ENCODE data around the gene CHST1.

The CHST1 gene

DNA sequence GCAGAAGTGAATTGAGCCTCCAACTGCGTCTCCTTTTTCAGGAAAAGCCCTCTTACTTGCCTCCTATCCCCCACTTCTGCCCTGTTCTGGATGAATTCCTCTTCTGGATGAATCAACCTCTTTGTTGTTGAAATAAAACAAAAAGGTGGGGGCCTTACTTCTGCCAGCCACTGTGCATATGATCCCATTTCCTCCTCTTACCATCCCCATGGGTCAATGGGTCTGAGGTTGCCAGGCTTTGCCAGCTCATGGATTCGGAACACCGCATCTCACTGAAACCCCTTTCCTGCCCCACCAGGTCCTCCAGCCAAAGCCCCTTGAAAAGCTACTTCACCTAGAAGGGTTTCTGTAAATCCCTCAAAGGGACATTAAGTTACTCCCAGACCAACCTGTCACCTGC lies 3.7 kb upstream of the CHST1 start:
- Histone ChIP-seq H2AFZ (ENCODE audit: low read length) (no peak overlapping the region), H3K4me1 (ENCODE audit: insufficient read depth, low read length, severe bottlenecking) (no peaks in the 10 kb centered on the region), H4K20me1 (ENCODE audit: insufficient read depth, low read length) (no peaks in the 10 kb centered on the region), H3F3A (ENCODE audit: insufficient read depth, low read length) (no peaks in the 10 kb centered on the region), H3K27ac (ENCODE audit: low read depth, low read length, poor library complexity, severe bottlenecking) (no peak overlapping the region), H3K79me2 (ENCODE audit: insufficient read depth, low read length) (no peaks in the 10 kb centered on the region), H3K9me2 (ENCODE audit: low read depth, low read length) (no peaks in the 10 kb centered on the region), H3K4me3 (ENCODE audit: low read depth, low read length, poor library complexity, severe bottlenecking) (no peak overlapping the region), H3K9ac (ENCODE audit: low read length) (no peak overlapping the region), H3K9me3 (ENCODE audit: low read length) (no peaks in the 10 kb centered on the region), H3K27me3 (ENCODE audit: insufficient read depth, low read length) (peaks cover 12% of the 10 kb centered on the region; the same call in 1 of the 2 replicates), H3K4me2 (ENCODE audit: low read length) (no peak overlapping the region), H3K36me3 (ENCODE audit: insufficient read depth, low read length) (no peaks in the 10 kb centered on the region)
- no peak for TF ChIP-seq EZH2 (IDR thresholded peaks at IDR 0.05; ENCODE audit: borderline replicate concordance, low read length)
- TF ChIP-seq, protein P1, sequence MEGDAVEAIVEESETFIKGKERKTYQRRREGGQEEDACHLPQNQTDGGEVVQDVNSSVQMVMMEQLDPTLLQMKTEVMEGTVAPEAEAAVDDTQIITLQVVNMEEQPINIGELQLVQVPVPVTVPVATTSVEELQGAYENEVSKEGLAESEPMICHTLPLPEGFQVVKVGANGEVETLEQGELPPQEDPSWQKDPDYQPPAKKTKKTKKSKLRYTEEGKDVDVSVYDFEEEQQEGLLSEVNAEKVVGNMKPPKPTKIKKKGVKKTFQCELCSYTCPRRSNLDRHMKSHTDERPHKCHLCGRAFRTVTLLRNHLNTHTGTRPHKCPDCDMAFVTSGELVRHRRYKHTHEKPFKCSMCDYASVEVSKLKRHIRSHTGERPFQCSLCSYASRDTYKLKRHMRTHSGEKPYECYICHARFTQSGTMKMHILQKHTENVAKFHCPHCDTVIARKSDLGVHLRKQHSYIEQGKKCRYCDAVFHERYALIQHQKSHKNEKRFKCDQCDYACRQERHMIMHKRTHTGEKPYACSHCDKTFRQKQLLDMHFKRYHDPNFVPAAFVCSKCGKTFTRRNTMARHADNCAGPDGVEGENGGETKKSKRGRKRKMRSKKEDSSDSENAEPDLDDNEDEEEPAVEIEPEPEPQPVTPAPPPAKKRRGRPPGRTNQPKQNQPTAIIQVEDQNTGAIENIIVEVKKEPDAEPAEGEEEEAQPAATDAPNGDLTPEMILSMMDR (IDR thresholded peaks at IDR 0.05; ENCODE audit: low read length), result no peak

DNA sequence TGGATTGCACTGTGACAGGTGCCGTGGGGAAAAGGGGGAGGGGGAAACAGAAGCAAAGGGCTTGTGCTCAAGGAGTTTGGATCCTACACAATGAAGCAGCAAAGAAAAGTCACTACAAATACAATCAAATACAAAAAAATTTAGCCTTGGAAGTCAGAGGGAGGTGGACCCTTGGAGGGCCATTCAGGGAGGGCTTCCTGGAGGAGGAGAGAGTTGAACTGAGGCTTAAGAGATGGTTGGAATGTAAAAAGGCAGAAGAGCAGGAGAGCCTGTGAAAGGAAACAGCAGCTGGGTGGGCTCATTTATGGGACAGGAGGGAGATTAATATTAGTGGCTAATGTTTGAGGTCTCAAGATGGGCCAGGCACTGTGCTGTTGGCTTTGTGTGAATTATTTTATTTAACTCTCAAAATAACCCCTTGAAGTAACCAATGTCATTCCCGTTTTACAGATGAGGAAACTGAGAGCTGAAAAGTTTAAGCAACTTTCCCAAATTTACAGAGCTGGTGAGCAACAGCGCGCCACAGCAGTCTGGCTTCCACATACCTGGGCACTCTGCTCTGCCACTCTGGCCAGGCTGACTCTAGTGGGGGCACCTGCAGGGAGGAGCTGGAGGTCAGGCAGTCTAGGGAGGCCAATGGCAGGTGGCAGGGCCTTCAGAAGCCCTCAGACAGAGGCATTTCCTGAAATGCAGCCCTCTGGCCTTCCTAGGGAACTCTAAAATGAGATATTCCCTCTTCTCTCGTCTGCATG lies 2.7 kb upstream of the CHST1 start:
- H3K27ac ChIP-seq (ENCODE audit: low read depth, low read length, poor library complexity, severe bottlenecking), result no peak overlapping the region
- H4K20me1 ChIP-seq (ENCODE audit: insufficient read depth, low read length), result no peaks in the 10 kb centered on the region
- no peaks in the 10 kb centered on the region for H3K36me3 ChIP-seq (ENCODE audit: insufficient read depth, low read length)
- H3K4me1 ChIP-seq (ENCODE audit: insufficient read depth, low read length, severe bottlenecking), result no peaks in the 10 kb centered on the region
- no peak overlapping the region for H2AFZ ChIP-seq (ENCODE audit: low read length)
- no peaks in the 10 kb centered on the region for H3K9me2 ChIP-seq (ENCODE audit: low read depth, low read length)
- peaks cover 12% of the 10 kb centered on the region; the same call in 1 of the 2 replicates for H3K27me3 ChIP-seq (ENCODE audit: insufficient read depth, low read length)
- H3K9me3 ChIP-seq (ENCODE audit: low read length), result no peaks in the 10 kb centered on the region
- H3K9ac ChIP-seq (ENCODE audit: low read length), result no peak overlapping the region
- H3F3A ChIP-seq (ENCODE audit: insufficient read depth, low read length), result no peaks in the 10 kb centered on the region
- TF ChIP-seq, protein P1 (IDR thresholded peaks at IDR 0.05; ENCODE audit: low read length), result no peak
- TF ChIP-seq EZH2 (IDR thresholded peaks at IDR 0.05; ENCODE audit: borderline replicate concordance, low read length), result no peak
- H3K4me3 ChIP-seq (ENCODE audit: low read depth, low read length, poor library complexity, severe bottlenecking), result no peak overlapping the region
- H3K79me2 ChIP-seq (ENCODE audit: insufficient read depth, low read length), result no peaks in the 10 kb centered on the region
- H3K4me2 ChIP-seq (ENCODE audit: low read length), result no peak overlapping the region

DNA sequence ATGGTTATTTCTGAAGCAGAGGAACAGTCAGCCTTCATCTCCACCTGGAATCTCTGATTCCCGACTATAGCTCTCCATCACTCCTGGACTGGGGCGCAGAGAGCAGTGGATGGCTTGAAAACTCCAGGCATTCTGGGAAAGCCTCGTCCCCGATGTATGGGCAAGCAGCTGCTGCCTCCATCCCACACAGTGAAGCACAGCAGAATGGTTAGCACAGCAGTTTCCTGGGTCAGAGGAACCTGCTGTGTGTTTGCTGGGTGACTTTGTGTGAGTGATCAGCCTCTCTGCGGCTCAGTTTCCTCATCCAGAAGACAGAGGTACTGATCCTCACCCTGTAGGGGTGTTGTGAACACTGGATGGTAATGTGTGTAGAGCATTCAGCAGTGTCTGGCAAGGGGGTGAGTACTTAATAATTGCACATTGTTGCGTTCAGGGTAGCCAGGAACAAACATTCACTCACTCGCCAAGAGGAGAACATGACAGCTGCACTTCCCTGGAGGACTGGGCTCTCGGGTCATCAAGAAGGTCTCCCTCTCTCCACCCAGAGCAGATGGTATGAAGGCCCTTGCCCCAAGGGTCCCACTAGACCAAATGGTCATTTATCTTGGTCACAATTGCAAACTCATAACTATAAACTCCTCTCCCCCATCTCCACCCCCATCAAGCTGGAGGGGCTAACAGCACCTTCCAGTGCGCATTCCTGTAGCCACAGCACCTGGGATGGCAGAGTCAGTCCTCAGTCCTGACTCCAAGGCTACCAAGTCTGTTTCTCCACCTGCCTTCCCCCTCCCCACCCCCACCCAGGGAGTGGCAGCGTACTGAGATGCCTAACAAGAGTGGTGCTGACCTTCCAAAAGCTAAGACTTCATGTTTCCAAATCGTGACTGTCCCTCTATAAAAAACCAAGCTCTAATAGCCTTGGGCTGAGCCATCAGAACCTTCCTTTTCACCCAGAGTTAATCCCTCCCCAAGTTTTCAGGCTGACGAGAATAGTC lies 1.5 kb upstream of the CHST1 start:
- Histone ChIP-seq H3K4me3 (ENCODE audit: low read depth, low read length, poor library complexity, severe bottlenecking) (no peak overlapping the region), H3K27me3 (ENCODE audit: insufficient read depth, low read length) (peaks cover 15% of the 10 kb centered on the region), H3K9me3 (ENCODE audit: low read length) (no peaks in the 10 kb centered on the region), H3K36me3 (ENCODE audit: insufficient read depth, low read length) (no peaks in the 10 kb centered on the region), H3K79me2 (ENCODE audit: insufficient read depth, low read length) (no peaks in the 10 kb centered on the region), H3K4me1 (ENCODE audit: insufficient read depth, low read length, severe bottlenecking) (no peaks in the 10 kb centered on the region), H3K4me2 (ENCODE audit: low read length) (no peak overlapping the region), H3F3A (ENCODE audit: insufficient read depth, low read length) (no peaks in the 10 kb centered on the region), H4K20me1 (ENCODE audit: insufficient read depth, low read length) (no peaks in the 10 kb centered on the region), H3K9ac (ENCODE audit: low read length) (no peak overlapping the region), H2AFZ (ENCODE audit: low read length) (no peak overlapping the region), H3K9me2 (ENCODE audit: low read depth, low read length) (no peaks in the 10 kb centered on the region), H3K27ac (ENCODE audit: low read depth, low read length, poor library complexity, severe bottlenecking) (no peak overlapping the region)
- TF ChIP-seq, protein P1 (IDR thresholded peaks at IDR 0.05; ENCODE audit: low read length), result no peak
- no peak for TF ChIP-seq EZH2 (IDR thresholded peaks at IDR 0.05; ENCODE audit: borderline replicate concordance, low read length)

All from OCI-LY1 (cell line).